Esophagus muscularis mucosa (tissue), 4 donors: ENCODE results near the gene BTRC.

Experiments used
- CTCF ChIP-seq, 3 experiments: fragments of 200-600 bp in 2 of 3; fragments of 450-650 bp in 1 of 3; sonication (generic) in 2 of 3; IDR thresholded peaks; one replicate each; pipeline ENCODE4 v1.5.1; 2017 to 2019; ENCODE audit warnings: antibody characterized with exemption in 3 of 3, mild to moderate bottlenecking in 2 of 3, moderate library complexity in 1 of 3
- EP300 ChIP-seq: sonication (generic); formaldehyde crosslinking; IDR thresholded peaks from one replicate; pipeline ENCODE4 v1.6.1; 2017; ENCODE audit warnings: antibody characterized with exemption
- POLR2A ChIP-seq: fragments of 450-650 bp; IDR thresholded peaks from one replicate; pipeline ENCODE4 v1.6.1; 2017; ENCODE audit warnings: antibody characterized with exemption, moderate library complexity, mild to moderate bottlenecking, low read depth

- TF ChIP-seq CTCF (IDR thresholded peaks at IDR 0.05): no peak
- TF ChIP-seq EP300: no peak
- no peak for TF ChIP-seq POLR2A
Observed at GRCh38 chr10:101436302-101436701, 82.3 kb downstream of the BTRC start.
